ENCODE measurements around the gene RTRAF.
A peak's percentile ranks its signal among the peaks of the same experiment; 100 is the strongest.

Gene RTRAF

DNA sequence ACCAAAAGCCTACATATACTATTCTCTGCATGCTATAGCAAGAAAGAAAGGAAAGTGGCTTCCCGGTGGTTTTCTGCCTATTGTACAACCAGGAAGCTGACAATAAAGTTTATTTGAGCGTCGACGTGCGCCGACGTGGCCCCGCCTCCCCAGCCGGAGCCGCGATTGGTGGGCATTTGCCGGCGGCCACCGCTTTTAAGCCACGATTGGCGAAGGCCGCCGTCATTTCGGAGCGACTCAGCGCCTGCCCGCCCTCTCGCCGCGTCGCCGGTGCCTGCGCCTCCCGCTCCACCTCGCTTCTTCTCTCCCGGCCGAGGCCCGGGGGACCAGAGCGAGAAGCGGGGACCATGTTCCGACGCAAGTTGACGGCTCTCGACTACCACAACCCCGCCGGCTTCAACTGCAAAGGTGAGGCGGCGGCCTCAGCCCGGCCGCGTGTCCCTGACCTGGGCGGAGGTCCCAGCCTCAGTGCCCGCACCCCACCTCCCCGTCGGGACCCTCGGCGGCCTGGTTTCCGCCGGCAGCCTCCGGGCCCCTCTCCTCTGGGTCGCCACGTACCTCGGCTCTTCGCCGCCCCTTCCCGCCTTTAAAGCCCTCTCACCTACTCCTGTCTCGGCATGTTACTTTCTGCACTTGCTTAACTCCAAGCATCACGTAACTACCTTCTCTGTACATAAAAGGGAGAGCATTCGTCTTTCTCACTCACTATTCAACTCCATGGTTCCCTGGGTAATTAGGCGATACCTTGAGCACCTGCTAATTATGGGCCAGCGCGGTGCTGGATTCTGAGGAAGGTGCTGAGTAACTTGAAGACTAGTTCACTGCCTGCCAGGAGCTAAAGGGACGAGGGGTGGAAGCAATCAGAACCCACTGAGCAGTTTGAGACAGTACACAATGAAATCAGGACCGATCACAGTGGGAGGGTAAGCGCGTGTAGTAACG, at the start of gene RTRAF:
RTRAF (plus strand) TSS at position 254 of the 942 bp plus-strand sequence; CDS start at position 348, 94 bp downstream.
- peak; percentile 84 to 89 for DNase-seq

DNA sequence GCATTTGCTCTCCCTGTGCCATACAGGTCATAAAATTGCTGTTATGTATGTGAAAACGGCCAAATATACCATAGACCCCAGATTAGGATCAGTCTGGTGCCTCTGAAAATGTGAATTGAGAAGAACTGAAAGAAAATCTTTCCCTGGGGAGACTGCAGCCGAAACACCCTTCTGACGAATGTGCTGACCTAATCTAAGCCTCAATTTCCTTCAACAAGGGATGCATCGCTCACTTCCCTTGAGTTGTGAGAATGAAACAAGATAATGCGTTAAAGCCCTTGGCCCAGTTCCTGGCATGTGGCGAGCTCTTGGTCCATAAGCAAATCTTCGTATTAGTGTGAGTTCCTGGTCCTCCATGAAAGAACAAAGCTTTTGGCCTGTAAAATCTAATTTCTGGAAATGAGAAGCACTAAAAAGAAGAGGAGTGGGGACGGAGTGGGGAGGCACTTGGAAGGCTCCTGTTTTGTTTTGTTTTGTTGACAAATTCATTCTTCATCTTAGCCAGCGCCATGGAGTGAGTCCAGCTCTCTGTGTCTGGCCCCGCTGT, 49.5 kb upstream of the RTRAF start:
- DNase-seq = no peak

DNA sequence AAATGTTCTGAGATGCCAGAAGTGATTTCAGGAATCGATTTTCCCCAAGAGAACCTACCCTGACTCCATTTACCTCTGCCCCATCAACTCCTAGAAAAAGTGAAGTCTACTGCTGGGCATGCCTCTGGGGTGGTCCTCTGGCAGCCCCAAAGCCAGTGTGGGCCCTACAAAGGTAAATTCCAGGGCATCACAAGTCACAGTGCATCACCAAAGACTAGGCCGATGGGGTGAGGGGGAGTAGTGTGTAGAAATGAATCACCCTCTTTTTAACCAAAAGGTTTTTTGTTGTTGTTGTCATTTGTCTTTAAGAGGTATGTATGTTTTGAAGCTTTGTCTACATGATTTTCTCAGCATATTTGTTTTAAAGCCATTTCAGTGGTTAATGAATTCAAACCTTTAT, 46.4 kb upstream of the RTRAF start:
- DNase-seq = no peak

DNA sequence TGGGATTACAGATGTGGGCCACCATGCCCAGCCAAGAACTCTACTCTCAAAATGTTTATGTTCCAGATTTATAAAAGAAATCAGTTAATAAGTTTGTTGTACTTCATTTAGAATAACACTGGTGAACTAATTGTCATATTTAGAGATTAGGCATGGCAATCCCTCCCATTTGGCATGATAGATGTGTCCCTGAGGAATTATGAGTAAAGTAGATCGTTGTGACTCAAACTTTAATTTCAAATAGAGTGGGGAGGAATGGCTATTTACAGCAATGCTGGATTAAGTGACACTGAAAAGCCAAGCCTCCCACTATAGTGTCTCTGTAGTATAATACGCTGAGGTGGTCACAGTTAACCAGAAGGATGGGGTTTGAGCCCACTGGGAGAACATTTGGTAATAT, 39.3 kb upstream of the RTRAF start:
- no peak for DNase-seq

GRCh38 chr14:51951656-51952055, 37.7 kb upstream of the RTRAF start:
- DNase-seq = no peak

DNA sequence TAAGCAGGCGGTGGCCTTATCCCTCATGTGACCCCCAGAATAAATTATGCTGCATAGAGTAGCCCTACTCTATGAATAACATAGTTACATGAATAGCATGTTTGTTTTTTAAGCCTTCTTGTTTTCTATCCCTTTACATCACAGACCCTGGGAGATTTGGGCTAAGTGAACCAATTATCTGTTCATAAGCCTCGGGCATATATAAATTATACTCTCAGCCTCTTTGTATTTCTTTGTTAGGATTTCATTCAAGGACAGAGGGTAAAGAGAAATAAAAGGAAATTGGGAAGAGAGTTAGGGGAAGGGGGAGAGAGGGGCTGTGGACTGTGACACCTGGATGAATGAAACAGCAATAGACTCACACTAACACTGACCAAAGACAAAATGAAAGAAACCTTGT, 35.3 kb upstream of the RTRAF start:
- DNase-seq = no peak

DNA sequence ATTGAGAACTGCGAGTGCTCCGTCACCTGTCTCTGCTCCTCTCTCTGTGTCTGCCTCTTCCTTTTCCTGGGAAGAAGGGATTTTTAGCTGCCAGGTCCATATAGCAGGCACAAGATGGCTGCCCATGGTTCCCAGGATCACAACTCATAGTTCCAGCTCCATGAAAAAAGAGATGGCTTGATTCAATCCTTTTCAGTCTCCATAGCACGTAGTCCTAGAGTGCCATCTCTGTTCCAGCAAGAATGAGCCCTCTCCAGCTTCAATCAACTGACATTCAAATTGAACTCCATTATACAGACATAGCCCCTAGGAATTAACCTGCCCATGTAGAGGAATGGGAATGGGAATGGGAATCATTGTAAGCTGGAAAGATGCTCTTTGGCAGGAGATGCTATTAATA, 34.7 kb upstream of the RTRAF start:
- DNase-seq = no peak

DNA sequence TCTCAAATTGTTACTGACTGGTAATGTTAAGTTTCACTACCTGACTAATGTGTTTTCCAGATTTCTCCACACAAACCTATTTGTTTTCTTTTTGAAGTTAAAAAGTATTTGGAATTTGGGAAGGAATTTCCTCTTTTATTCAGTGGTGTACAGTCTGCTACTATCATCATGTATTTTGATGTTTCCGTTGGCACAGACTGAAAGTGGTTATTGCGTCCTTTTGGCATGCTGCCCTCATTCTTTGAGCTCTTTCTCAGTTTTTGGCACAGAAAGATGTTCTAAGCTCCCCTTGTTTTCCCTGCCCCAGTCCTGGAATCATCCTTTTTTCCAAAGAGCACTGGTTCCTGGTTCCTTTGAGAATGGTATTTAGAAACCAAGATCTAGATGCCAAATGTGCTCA, 31.4 kb upstream of the RTRAF start:
- no peak for DNase-seq

GRCh38 chr14:51959928-51960327, 29.4 kb upstream of the RTRAF start:
- no peak for DNase-seq

- DNase-seq = no peak
Measured at GRCh38 chr14:51960866-51961265, 28.5 kb upstream of the RTRAF start.

GRCh38 chr14:51962711-51963110, 26.6 kb upstream of the RTRAF start:
- DNase-seq = no peak

DNA sequence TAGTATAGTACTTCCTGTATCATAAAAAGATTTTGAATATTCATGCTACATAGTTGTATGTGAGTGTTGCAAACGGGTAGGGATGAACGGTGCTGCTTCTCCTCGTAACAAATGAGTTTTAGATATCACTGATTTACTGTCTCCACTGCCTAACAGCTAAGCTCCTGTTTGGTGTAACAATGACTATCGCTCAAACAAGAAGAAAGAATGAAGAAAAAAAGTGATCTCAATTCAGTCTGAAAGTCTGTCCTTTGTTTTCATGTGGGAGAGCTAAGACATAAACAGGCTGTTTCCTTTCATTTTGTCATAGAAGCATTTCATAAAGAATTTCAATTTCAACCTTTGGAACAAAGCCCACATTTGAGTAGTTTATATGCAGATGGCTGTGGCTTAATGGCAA, 26.1 kb upstream of the RTRAF start:
- DNase-seq = no peak

GRCh38 chr14:51967521-51967920, 21.8 kb upstream of the RTRAF start:
- no peak for DNase-seq

DNA sequence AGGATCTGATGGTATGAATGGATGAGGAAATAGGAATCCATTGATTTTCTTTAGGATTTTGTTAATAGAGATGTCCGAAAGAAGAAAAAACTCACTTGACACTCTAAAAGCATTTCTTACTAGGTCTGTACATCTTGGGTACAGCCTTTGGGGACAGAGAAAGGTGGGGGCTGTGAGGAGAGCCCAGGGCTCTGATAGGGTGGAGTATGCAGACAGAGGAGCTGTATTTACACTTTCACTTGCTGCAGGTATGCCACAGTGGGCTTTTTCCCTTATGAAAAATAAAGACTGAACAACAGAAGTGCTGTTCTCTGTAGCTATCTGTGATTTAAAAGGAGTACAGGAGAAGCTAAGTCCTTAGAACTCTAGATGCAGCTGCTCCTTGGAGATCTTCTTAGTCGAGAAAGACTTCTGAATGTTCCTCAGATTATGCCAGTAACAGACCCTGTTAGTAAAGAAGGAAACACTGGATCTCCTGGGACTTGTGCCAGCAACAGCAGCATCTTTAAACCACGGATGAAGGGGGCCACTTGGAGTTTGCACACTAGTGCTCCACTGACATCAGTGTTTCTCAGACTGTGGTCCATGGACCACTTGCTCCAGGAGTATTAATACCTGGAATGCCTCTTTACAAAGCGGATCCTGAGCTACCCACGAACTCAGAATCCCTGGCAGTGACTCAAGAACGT, 19.4 kb upstream of the RTRAF start:
- DNase-seq = no peak

GRCh38 chr14:51972566-51972965, 16.8 kb upstream of the RTRAF start:
- no peak for DNase-seq

- DNase-seq = no peak
Measured at GRCh38 chr14:51977075-51977474, 12.3 kb upstream of the RTRAF start.

DNA sequence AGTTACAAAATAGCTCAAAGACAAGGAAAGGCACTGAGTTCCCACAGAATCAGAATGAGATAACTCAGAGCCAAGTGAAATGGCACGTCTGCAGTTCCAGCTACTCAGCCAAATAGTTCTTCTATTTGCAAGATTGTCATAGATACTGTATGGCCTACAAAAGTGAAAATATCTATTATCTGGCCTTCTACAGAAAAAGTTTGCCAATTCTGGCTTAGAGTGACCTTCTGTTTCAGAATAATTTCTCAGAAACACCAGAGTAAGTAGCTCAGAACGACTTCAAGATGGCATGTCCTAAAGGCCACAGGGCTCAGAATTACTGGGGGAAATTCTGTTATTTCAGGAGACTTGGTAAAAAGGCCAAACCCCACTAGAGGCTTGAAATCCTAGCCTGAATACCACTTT, 10.7 kb upstream of the RTRAF start:
- DNase-seq = no peak

DNA sequence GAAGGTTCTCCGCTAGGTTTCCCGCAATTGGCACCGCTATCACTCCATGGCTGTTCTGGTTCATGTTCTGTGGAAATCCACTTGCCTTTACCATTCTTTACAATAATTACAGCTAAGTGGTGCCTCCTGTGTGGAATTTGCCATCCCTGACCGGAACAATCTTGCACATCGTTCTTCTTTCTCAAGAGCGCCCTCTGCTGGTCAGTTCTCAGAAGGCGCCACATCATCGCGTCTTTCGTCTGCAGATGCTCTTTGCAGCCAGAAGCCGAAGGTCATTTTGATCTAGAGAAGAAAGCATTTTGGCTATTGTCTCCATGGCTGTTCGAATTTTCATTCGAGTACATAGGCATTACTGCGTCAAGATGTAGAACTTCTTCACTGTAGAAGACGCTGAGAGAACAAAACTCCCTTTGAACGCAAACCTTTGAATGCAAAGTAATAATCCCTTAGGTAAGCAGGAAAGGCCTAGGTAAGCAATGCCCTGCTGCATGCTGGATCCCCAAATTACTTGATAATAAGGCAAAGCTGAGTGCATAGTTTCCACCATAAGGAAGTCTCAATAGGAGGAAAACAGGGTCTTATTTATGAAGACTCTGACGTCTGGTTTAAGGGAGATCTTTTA, 10.1 kb upstream of the RTRAF start:
- DNase-seq = peak; percentile 89 to 91

DNA sequence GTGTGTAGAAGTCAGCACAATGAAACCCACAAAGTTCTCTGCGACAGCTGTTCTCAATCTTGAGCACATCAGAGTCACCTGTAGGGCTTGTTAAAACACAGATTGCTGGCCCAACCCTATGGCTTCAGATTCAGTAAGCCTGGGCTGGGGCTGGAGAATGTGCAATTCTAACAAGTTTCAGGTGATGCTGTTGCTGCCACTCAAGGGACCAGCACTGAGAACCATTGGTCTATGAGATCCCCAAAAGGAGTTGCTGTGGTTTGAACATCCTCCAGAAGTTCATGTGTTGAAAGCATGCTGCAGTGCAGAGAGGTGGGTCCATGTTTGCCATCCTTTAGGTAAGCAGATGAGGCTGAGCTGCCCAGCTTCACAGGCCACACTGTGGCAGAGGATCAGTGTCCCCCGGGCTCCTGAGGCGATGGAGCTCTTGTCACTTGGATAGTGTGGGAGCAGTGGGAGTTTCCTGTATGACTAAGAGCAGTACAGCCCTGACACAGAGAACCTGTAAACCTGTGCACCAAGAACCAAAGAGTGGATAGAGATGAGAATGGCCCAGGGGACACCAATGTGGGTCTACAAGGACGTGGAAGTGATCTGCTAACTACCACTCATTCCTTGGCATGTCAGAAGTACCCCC, 8.0 kb upstream of the RTRAF start:
- DNase-seq = no peak

- DNase-seq = no peak
Measured at GRCh38 chr14:51988221-51988620, 1.1 kb upstream of the RTRAF start.

DNA sequence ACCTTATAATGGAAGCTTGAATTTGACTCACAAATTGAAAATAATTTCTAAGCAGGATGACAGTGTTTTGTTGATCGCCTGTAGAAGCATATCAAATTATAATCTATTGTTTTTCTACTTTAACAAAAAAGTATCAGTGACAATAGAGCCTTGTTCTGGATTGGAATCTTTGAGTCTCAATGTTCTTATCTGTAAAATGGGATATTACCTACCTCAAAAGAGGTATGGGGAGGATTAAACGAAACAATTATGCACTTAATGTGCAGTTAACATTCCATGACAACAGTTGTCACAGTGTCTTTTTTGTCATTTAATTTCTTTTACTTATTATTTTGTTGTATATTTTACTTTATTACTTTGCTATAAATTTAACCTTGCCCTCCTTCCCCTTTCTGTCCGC, 1.1 kb downstream of the RTRAF start:
- no peak for DNase-seq

- DNase-seq = no peak
Measured at GRCh38 chr14:51993285-51993920, 4.1 kb downstream of the RTRAF start.
